GM21825 (cell line): ENCODE results near the gene NAALADL2.
A peak's percentile ranks its signal among the peaks of the same experiment; 100 is the strongest.

Experiments used
- ATAC-seq: cut with Tn5 transposase; IDR thresholded peaks from one replicate; pipeline ENCODE4 v1.9.1; 2021; ENCODE audit warnings: mild to moderate bottlenecking, moderate library complexity; ENCODE audit not compliant: unreplicated experiment

Gene NAALADL2

GRCh38 chr3:175294793-175295192, 435.7 kb downstream of the NAALADL2 start:
- ATAC-seq: no peak

DNA sequence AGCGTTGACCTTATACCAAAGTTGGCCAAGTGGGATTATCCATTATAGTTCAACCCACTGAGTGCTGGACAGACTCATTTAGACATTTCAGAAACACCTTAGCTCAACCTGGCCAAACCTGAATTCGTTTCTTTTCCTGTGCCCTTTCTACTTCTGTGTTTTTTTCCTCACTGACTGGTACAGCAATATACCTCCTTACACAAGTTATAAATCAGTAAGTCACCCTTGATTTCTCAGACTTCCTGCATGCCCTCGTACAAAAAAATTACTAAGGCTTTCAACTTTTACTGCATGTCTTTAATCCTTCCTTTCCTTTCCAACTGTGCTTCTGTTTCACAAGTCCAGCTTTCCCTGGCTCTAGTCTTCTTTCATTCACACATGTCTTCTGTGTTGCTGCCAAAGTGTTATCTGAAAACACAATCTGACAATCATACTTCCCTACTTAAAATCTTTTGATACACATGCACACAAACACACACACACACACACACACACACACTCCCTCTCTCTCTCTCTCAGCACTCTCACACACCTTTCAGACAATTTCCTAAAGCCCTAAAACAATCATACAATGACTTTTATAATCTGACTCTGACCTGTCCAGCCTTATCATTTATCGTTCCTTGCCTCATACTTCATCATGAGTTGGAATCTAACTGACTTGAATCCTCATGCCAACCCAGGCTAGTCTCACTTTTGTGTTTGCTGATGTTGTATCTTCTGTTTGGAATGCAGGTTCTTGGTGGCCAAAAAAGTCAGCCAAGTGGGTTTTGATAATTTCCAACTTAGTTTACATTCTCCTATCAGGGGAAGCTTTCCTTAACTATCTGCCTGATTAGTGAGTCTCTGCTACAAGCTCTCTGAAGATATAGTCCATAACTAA, 436.4 kb downstream of the NAALADL2 start:
- no peak for ATAC-seq

GRCh38 chr3:175297216-175297615, 438.1 kb downstream of the NAALADL2 start:
- no peak for ATAC-seq

DNA sequence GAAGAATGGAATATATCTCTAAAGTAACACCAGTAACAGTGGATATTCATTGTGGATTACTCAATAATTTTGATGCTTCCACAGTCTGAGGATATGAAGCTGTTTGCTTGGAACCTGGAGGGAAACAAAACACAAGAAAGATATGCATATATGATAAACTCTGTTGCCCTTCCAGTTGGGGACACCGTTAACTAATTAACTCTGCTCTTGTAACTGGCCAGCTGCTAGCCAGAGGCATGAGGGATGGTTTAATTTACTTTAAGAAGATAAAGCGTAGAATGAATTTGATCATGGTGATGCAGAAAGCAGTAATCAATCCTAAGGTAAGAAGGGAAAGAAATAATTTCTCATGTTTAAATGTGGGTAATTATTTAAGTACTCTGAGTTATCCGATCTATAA, 442.6 kb downstream of the NAALADL2 start:
- ATAC-seq: no peak

DNA sequence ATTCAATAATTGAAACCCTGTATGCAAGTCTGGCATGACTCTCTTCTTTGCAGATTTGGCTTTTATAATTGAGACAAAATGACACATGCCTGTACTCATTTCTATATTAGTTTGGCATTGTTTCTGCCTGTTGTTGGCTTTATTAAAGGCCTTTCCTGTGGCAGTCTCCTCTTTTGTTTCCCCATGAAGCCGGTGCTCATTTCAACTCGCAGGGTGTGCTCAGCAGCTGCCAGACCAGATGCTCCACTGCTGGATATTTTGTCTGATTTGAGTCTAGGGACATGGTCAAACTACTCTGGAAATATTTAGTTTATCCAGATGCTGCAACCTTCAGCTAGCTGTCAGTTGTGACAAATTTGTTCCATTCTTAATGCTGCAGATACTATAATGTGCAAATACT, 445.3 kb downstream of the NAALADL2 start:
- ATAC-seq: no peak

- peak; percentile 77 for ATAC-seq
These were observed 448.5 kb downstream of the NAALADL2 start for GRCh38 chr3:175307642-175308041.

GRCh38 chr3:175308097-175308496, 449.0 kb downstream of the NAALADL2 start:
- ATAC-seq: peak; percentile 11

DNA sequence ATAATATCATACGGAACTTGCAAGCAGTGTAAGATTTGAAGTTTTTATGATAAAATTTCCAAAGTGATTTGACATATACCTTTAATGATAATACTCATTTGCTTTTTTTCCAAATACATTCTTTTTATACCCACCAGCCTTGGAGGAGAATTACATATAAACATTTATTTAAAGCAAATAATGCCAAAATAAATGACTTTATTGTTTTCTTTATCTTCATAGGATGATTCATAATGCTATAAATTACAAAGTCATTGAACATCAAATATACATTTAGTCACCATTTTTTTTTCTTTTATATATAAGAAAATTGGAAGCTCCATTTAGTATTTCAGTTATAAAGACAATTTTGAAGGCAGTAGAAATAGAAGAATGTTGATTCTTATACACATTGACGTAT, 450.9 kb downstream of the NAALADL2 start:
- no peak for ATAC-seq

DNA sequence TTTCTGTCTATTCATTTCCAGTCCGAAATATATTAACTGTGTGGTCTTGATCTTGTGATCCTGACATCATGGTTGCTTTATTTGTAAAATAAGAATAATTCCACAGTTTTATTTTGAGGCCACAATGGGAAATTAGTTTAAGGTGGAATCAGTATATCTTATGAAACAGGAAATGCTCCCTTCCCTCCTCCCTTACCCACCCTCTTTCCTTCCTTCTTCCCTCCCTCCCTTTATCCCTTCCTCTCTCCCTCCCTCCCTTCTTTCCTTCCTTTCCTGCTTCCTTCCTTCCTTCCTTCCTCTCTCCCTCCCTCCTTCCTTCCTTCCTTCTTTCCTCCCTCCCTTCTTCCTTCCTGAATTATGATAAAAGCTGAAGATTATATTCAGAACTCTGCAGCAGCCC, 452.3 kb downstream of the NAALADL2 start:
- no peak for ATAC-seq

DNA sequence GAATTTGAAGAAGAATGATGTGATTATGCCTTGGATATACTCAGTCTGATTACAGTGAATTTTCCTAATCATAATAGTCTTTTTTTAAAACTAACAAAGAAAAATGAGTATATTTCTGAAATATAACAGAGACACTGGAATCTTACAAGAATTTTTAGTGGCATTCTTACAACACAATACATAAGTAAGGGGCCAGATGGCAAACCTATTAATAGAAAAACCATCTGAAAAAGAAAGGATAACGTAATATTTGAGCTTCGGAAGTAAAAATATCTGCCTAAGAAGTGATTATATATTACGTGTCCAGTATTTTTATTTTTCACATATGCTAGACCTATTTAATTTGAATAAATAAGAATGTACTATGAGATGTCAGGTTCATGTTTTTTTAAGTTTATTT, 452.8 kb downstream of the NAALADL2 start:
- ATAC-seq: no peak

- ATAC-seq: no peak
These were observed 453.7 kb downstream of the NAALADL2 start for GRCh38 chr3:175312791-175313190.

DNA sequence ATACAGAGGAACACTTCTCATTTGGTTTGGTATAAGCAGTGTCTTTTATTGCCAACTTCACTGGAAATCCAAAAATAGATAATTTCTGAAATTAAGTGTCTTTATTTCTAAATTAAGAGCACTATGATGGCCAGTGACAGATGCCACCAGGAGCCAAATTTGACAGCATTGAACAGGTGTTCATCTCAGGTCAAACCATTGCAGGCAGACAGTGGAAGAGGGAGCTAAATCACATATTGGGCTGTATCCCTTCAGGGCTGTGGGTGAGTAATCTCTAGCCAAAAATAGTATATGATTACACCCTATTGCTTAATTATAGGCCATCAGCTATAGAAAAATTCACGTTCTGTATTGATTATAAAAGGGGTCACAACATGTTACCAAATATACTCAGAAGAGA, 457.7 kb downstream of the NAALADL2 start:
- ATAC-seq: no peak

DNA sequence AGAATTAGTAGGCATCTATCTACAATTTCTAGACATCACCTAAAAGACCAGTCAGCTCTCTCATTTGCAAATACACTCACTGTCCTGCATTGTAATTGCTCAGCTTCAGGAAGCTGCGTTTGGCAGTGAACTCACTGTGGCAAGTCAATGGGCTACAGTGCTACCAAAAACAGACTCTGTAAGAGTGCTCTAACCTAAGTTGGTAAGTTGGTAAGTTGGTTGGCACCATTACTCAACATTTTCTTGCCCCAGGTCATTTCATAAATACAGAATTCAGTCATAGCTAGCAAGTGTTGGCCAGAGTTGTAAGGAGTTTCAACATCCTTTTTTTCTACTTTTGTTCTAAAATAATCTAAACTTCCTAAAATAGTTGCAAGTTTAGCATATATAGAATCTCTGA, 466.3 kb downstream of the NAALADL2 start:
- no peak for ATAC-seq

DNA sequence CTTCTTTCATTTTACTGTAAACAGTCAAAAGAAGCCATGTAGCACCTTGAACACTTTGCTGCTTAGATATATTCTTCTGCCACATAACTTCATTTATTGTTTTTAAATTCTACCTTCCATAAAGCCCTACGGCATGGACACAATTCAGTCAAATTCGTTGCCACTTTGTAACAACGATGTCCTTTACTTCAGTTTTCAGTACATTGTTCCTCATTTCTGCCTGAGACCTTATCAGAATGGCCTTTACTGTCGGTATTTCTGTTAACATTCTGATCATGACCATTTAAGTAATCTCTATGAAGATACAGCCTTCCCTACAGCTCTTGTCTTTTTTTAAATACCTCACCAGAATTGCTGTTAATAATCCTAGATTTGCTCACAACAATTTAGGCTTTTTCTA, 466.9 kb downstream of the NAALADL2 start:
- ATAC-seq: no peak

DNA sequence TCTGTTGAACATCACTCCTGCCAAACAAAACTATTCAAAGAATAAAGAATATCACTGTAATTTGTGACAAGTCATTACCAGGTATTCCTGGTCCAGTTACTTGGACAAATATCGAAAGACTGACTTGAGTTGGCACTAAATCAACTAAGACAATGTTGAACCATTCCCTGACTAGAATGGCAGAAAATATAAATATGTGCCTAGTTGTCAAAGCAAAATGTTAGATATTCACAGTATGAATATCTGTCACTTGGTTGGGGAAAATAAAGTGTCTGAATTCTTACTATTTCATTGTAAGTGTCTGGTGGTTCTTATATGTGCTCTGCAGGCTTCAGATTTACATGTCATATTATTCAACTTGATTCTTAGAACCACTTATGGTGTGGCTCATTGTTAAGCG, 470.2 kb downstream of the NAALADL2 start:
- no peak for ATAC-seq

DNA sequence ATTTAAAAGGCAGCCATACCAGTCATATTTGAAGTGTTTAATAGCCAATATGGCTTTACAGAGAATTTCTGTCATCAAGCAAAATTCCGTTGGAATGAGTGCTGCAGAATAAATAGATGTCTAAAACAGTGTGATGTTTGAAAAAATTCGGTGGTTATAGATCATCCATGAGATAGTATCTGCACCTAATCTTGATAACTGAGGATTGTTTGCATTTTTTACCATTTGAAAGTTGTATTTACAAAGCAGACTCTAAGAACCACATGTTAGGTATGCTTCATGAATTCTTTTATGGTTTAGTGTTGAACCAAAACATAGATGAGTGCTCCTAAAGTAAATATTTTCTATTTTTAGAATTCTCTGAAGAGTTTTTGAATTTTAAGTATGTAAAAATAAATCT, 476.1 kb downstream of the NAALADL2 start:
- no peak for ATAC-seq

GRCh38 chr3:175336406-175337133, 477.4 kb downstream of the NAALADL2 start:
- ATAC-seq: no peak

- no peak for ATAC-seq
These were observed 478.5 kb downstream of the NAALADL2 start for GRCh38 chr3:175337631-175338030.

DNA sequence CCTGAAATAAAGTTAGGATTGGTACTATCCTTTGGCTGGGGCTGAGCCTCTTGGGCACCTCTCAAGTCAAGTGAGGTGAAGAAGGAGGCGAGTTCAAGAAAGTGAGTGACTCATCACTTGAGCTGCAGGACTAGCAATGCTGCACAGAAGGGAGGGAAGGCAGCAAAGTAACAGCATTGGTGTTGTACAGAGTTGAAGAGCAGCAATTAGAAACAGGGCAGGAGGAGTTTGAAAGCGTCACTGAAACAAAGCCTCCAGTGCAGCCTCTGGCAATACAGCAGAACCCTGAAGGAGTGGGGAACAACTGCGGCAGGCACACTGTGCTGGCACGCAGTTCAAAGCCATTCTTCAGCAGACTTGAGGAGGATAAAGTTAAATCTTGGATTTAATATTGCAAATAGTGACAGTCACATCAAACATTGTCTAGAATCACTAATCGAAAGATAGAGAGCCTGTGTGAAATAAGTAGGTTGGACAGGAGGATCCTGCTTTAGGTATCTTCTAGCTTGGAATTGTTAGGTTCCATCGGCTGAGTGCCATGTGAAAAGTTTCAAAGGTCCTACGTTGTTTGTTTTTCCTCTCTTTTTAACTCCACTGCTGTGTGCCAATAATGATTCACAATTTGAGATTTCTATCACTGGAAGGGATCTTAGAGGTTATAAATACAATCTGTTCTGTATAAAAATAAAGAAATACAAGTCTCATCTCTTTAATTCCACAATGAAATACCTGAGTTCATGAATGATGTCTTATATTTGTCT, 479.8 kb downstream of the NAALADL2 start:
- no peak for ATAC-seq

- ATAC-seq: no peak
These were observed 481.3 kb downstream of the NAALADL2 start for GRCh38 chr3:175340338-175341015.

- ATAC-seq: no peak
These were observed 483.1 kb downstream of the NAALADL2 start for GRCh38 chr3:175342196-175342595.
